Mesothelial cell of epicardium (in vitro differentiated cells): ENCODE results near the gene PLA2G3. TPM values are rescaled to one million over a fixed set of nuclear protein-coding genes. Genes with fewer than 3 reads are reported as not detected.

Source experiments
- DNase-seq, 2 experiments: peaks; one replicate each; pipeline ENCODE4 v3.0.0; 2021; ENCODE audit warnings: low spot score in 2 of 2; ENCODE audit not compliant: unreplicated experiment in 2 of 2
- H3K27ac Mint-ChIP-seq: 2 replicates; pipeline ENCODE4 v1.8.0; 2021; ENCODE audit warnings: mixed read lengths
- H3K27me3 Mint-ChIP-seq: 2 replicates; pipeline ENCODE4 v1.8.0; 2021; ENCODE audit warnings: low read depth, mixed read lengths
- H3K36me3 Mint-ChIP-seq: 2 replicates; pipeline ENCODE4 v1.8.0; 2021; ENCODE audit warnings: mixed read lengths
- H3K4me1 Mint-ChIP-seq: 2 replicates; pipeline ENCODE4 v1.8.0; 2021; ENCODE audit warnings: mixed read lengths
- H3K4me3 Mint-ChIP-seq: 2 replicates; pipeline ENCODE4 v1.8.0; 2021; ENCODE audit warnings: mild to moderate bottlenecking, moderate library complexity, mixed read lengths
- H3K9me3 Mint-ChIP-seq: 2 replicates; pipeline ENCODE4 v1.8.0; 2021; ENCODE audit warnings: mixed read lengths
- CTCF ChIP-seq: fragments of 200-600 bp; sonication (generic); IDR thresholded peaks from one replicate; pipeline ENCODE4 v1.5.0; 2021; ENCODE audit warnings: antibody characterized with exemption; ENCODE audit not compliant: unreplicated experiment
- total RNA-seq: library from RNA; stranded (reverse); gene quantifications from 3 replicates; pipeline ENCODE4 v1.2.1, GENCODE V29; 2021

Gene PLA2G3
- total RNA-seq, 1 donor from 2014 or later, result 0.20 TPM

GRCh38 chr22:31103111-31103510, 37.2 kb downstream of the PLA2G3 start:
- H3K27ac Mint-ChIP-seq, result no peak overlapping the region
- H3K9me3 Mint-ChIP-seq, result no peaks in the 10 kb centered on the region
- no peak for DNase-seq
- peaks cover 9% of the 10 kb centered on the region for H3K36me3 Mint-ChIP-seq
- H3K4me1 Mint-ChIP-seq, result peaks cover 6% of the 10 kb centered on the region
- no peak for TF ChIP-seq CTCF
- H3K4me3 Mint-ChIP-seq, result no peak overlapping the region
- H3K27me3 Mint-ChIP-seq, result peaks cover 2% of the 10 kb centered on the region

- peaks cover under 1% of the 10 kb centered on the region for H3K4me1 Mint-ChIP-seq
- no peak for DNase-seq
- peaks cover 9% of the 10 kb centered on the region for H3K36me3 Mint-ChIP-seq
- no peak overlapping the region for H3K27ac Mint-ChIP-seq
- TF ChIP-seq CTCF, result no peak
- H3K9me3 Mint-ChIP-seq, result no peaks in the 10 kb centered on the region
- no peak overlapping the region for H3K4me3 Mint-ChIP-seq
- peaks cover 2% of the 10 kb centered on the region for H3K27me3 Mint-ChIP-seq
Measured at GRCh38 chr22:31102441-31103081, 37.7 kb downstream of the PLA2G3 start.

DNA sequence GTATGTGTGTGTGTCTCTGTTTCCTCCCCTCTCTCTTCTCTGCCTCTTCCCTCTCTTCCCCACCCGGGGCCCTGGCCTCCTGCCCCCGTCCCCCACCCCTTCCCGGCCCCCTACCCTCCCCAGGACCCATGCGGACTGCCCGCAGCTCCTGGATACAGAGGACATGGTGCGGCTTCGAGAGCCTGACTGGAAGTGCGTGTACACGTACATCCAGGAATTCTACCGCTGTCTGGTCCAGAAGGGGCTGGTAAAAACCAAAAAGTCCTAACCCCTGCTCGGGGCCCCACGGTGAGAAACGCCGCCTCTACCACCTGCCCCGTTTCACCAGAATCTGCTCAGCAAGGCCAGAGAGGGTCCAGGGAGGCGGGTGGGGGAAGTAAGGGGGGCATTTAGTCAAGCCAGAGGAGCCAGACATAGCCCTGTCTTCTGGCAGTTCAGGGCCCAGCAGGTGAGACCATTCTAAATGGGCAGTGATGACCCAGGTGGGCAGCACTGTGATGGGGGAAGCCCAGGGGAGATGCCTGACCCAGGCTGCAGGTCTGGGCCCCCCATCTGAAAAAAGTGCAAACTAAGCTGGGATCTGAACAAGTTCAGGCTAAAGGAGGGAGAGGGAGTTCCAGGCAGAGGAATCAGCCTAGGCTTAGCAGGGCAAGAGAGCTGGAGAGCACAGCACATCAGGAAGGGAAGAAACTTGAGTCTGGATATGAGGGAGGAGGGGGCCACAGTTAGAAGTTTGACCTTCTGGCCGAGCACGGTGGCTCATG, 39.4 kb downstream of the PLA2G3 start:
- no peaks in the 10 kb centered on the region for H3K9me3 Mint-ChIP-seq
- H3K4me1 Mint-ChIP-seq, result no peaks in the 10 kb centered on the region
- no peak for DNase-seq
- H3K27ac Mint-ChIP-seq, result no peak overlapping the region
- peaks cover 19% of the 10 kb centered on the region for H3K36me3 Mint-ChIP-seq
- no peaks in the 10 kb centered on the region for H3K27me3 Mint-ChIP-seq
- no peak for TF ChIP-seq CTCF
- no peak overlapping the region for H3K4me3 Mint-ChIP-seq

DNA sequence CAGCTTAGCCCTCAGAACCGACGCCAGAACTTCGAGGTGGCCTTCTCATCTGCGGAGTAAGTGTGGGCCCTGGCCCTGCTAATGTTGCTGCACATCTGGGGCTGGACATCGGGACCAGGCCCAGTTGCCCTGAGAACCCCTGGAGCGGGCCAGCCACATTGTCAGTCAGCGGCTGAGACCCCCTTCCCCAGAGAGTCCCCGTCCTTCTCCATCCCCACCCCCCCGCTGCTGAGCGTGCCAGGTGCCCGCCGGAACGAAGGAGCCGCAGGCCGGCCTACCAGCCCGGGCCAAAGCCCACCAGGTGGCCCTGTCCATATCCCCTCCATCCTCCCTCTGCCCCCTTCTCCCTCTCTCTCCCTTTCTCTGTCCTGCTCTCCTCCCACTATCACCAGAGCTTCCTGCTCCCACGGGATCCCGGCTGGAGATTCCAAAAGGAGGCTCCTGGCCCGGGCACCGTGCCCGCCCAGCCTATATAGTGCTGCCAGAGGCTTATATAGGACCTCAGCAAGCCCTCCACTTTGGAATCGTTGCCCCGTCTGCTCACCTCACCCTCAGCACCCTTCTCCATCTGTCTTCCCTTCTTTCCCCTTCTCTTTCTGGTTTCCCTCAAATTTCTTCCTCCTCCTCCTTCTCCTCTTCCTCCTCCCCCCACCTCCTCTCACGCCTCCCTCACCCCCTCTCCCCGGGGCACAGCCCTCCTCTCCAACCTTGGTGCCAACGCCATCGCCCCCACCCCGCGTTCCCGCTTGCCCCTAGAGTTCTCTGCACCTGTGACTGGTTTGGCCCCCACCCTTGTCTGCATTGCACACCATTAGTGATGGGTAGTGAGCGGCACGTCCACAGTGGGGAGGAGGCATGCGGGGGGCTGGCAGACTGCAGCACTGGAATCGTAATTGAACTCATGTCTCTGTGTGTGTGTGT, 40.2 kb downstream of the PLA2G3 start:
- H3K4me1 Mint-ChIP-seq, result no peaks in the 10 kb centered on the region
- H3K27me3 Mint-ChIP-seq, result no peaks in the 10 kb centered on the region
- no peak overlapping the region for H3K27ac Mint-ChIP-seq
- DNase-seq, result no peak
- peaks cover 24% of the 10 kb centered on the region for H3K36me3 Mint-ChIP-seq
- no peak for TF ChIP-seq CTCF
- no peak overlapping the region for H3K4me3 Mint-ChIP-seq
- no peaks in the 10 kb centered on the region for H3K9me3 Mint-ChIP-seq

DNA sequence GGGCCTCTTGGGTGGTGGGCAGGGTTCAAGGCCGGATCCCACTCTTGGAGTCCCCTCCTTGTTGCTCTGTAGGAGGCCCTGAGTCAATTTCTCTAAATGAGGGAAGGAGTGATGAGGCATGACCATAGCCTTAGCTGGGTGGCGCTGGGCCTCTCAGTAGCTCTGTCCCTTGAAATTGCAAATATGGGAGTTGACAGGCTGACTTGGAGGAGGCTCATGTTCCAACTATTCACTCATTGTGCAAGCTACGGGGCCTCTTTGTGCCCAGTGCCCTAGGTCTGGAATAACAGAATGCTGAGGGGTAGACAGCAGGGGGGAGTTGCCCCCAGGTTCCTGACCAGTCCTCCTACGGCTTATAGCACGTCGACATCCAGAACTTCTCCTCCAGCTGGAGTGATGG, 40.9 kb downstream of the PLA2G3 start:
- Mint-ChIP-seq H3K9me3 (no peaks in the 10 kb centered on the region), H3K4me1 (no peaks in the 10 kb centered on the region), H3K27me3 (no peaks in the 10 kb centered on the region), H3K36me3 (peaks cover 30% of the 10 kb centered on the region), H3K4me3 (no peak overlapping the region), H3K27ac (no peak overlapping the region)
- no peak for TF ChIP-seq CTCF
- no peak for DNase-seq
